Right lobe of liver (tissue), 6 donors: ENCODE data around the gene ADAMTS6. TPM values are rescaled to one million over a fixed set of nuclear protein-coding genes. Genes with fewer than 3 reads are reported as not detected.
"Not testable (repeated sequence)": the region's sequence is repeated elsewhere in the genome, so short reads cannot be mapped to it uniquely, and the experiment has no call there.

Experiments
- ATAC-seq, 4 donors: fragments of 200-7000 bp; cut with Tn5 transposase; one replicate each; pipeline ENCODE4 v1.9.1; 2020; ENCODE audit warnings: mild to moderate bottlenecking in 4 of 4, moderate library complexity in 4 of 4
- DNase-seq, 3 donors: peaks; one replicate each; pipeline ENCODE4 v3.0.0-alpha.2; 2020
- H3K27ac ChIP-seq, 3 donors: fragments of 200-600 bp; one replicate each; pipeline ENCODE4 v1.8.0; 2022
- H3K27me3 ChIP-seq, 2 donors: fragments of 200-600 bp; one replicate each; pipeline ENCODE4 v1.8.0; 2022
- H3K36me3 ChIP-seq, 4 donors: fragments of 200-600 bp; sonication (generic) in 1 of 4; one replicate each; pipeline versions ENCODE4 v1.5.1 to v1.8.0; 2017 to 2022; ENCODE audit warnings: control low read depth in 1 of 4
- H3K4me1 ChIP-seq, 4 donors: fragments of 200-600 bp; sonication (generic) in 1 of 4; one replicate each; pipeline versions ENCODE4 v1.5.1 to v1.8.0; 2017 to 2022; ENCODE audit warnings: control low read depth in 1 of 4
- H3K4me3 ChIP-seq, 3 donors: fragments of 200-600 bp; one replicate each; pipeline ENCODE4 v1.8.0; 2022
- H3K9me3 ChIP-seq, 4 donors: fragments of 200-600 bp; sonication (generic) in 1 of 4; one replicate each; pipeline versions ENCODE4 v1.5.1 to v1.8.0; 2017 to 2022; ENCODE audit warnings: control low read depth in 1 of 4
- CTCF ChIP-seq, 4 donors: fragments of 200-600 bp in 3 of 4; fragments of 450-650 bp in 1 of 4; IDR thresholded peaks; one replicate each; pipeline versions ENCODE4 v1.5.1 to v1.8.0; 2016 to 2022; ENCODE audit warnings: antibody characterized with exemption in 4 of 4, mild to moderate bottlenecking in 2 of 4
- POLR2A ChIP-seq: fragments of 450-650 bp; IDR thresholded peaks from one replicate; pipeline ENCODE4 v1.6.1; 2017; ENCODE audit warnings: antibody characterized with exemption, mild to moderate bottlenecking
- WGBS: methylation state at CpG from one replicate; pipeline ENCODE4 v1.1.6; 2018; ENCODE audit warnings: low coverage, low lambda C conversion rate; ENCODE audit not compliant: insufficient coverage; ENCODE audit errors: missing lambda C conversion rate; 5-methylcytosine and 5-hydroxymethylcytosine counted together
- intact Hi-C, 2 donors: fragments of 100-400 bp; cut with DNase I; formaldehyde crosslinking; loops; one replicate each; pipeline versions ENCODE4 v1.11.2 to v1.14.1; 2022
- total RNA-seq, 6 experiments: library from RNA; depleted of rRNA in 2 of 6; stranded (reverse); fragments of >200 nt in 2 of 6; fragmentation: NEBNext Ultra II Directional in 3 of 6; extraction: Animal tissue kit (Norgen Biotek cat#: 25700) in 3 of 6; gene quantifications; one replicate each; pipeline versions ENCODE4 v1.1.0 to v1.2.4, GENCODE V29; 2016 to 2023
- donor health status: DM: no; HTN: yes; CAD: no.
- donor health status: DM: no; HTN: no; CAD: no.
- donor health status: DM: no; HTN: no; CAD: no.
- donor health status: DM: no; HTN: yes; CAD: no.
- donor health status: DM: no; HTN: yes; CAD: no.

Gene ADAMTS6
- total RNA-seq, 6 experiments from 2014 or later: 0.17 to 0.56 (median 0.40) TPM

DNA sequence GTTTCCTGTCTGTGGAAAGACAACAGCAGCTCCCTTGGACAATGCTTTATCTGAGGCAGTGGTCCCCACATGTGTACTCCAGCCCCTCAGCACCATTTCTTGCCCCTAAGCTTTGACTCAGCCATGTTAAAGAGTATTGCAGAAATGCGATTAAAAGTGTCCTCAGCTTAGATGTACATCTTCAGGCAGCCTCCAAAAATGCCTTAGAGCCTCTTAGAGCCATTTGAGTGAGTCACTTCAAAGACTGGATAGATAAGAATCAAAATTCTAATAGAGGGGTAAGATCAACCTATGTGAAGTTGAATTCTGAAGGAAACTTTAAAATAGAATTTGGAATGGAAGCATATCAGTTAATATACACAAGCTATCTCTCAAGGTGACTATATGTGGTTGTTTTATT, 296.3 kb downstream of the ADAMTS6 start:
- TF ChIP-seq POLR2A (no peak), CTCF (IDR thresholded peaks at IDR 0.05) (no peak)
- Histone ChIP-seq H3K4me1 (no peaks in the 10 kb centered on the region), H3K27ac (no peak overlapping the region), H3K36me3 (no peaks in the 10 kb centered on the region), H3K27me3 (no peaks in the 10 kb centered on the region), H3K4me3 (no peak overlapping the region), H3K9me3 (no peaks in the 10 kb centered on the region)
- intact Hi-C loops: no loop called here
- DNase-seq (no peak), ATAC-seq (no peak)
- WGBS: 80% methylated on average over 1 of the region's 1 CpG

- H3K27me3 ChIP-seq: no peaks in the 10 kb centered on the region
- WGBS: 71% methylated on average over 5 of the region's 5 CpGs
- DNase-seq: no peak
- intact Hi-C loops: no loop called here
- no peaks in the 10 kb centered on the region for H3K9me3 ChIP-seq
- ATAC-seq: no peak
- H3K36me3 ChIP-seq: no peaks in the 10 kb centered on the region
- H3K4me3 ChIP-seq: no peak overlapping the region
- H3K4me1 ChIP-seq: no peaks in the 10 kb centered on the region
- H3K27ac ChIP-seq: no peak overlapping the region
- TF ChIP-seq POLR2A: no peak
- TF ChIP-seq CTCF (IDR thresholded peaks at IDR 0.05): no peak
Observed at GRCh38 chr5:65184780-65185179, 296.9 kb downstream of the ADAMTS6 start.

GRCh38 chr5:65174231-65174630, 307.5 kb downstream of the ADAMTS6 start:
- H3K9me3 ChIP-seq, H3K4me1 ChIP-seq, H3K36me3 ChIP-seq, H3K27ac ChIP-seq, ATAC-seq, H3K27me3 ChIP-seq, H3K4me3 ChIP-seq, intact Hi-C loops, DNase-seq: not testable (repeated sequence)
- 94% methylated on average over 9 of the region's 18 CpGs for WGBS

DNA sequence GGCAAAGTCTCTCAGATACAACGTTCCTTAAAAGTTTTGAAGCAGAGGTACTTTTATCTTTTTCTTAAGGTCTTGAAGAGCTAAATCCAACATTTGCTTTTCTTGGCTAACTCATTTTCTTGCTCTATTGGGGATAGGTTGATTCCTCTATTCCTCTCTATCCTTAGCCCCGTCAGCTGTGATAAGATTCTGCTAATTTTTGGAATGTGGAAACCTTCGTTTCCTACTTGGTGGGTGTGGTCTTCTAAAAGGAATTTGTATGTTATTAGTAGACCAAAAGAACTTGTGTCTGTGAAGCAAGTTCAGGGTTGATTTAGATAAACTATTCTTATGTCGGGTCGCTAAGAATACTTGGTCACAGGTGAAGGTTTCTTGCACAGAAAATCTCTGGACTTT, 308.6 kb downstream of the ADAMTS6 start:
- WGBS: 77% methylated on average over 5 of the region's 5 CpGs
- ATAC-seq: no peak

DNA sequence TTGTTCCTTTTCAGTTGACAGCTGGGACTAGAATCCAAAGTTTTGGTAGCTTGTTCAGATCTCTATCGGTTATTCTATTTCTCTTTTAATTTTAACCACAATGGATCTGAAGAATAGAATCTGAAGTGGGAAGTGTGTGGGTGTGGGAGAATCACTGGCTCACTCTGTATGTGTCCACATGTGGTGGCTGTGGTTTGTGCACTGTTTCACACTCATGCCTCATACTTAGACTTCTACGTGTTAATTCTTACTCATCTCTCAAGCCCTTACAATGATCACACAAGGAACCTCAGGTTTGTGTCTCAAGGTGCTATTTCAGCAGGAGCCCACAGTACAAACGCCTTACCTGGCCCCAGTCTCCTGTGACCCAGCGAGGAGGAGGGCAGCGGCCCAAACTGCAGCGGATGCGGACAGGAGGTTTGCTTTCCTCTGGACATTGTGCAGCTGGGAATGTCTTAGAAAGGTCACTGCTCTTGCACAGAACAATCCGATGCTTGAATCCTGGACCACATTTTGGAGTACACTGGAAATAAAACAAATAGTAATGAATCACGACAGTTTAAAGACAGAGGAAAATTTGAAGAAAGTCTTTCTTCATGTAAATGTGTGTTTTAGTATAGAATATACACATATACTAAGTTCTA, 309.1 kb downstream of the ADAMTS6 start:
- Histone ChIP-seq H3K36me3 (no peaks in the 10 kb centered on the region), H3K4me3 (no peak overlapping the region), H3K27ac (no peak overlapping the region), H3K9me3 (no peaks in the 10 kb centered on the region), H3K27me3 (no peaks in the 10 kb centered on the region), H3K4me1 (no peaks in the 10 kb centered on the region)
- no peak for ATAC-seq
- TF ChIP-seq POLR2A (no peak), CTCF (IDR thresholded peaks at IDR 0.05) (no peak)
- 66% methylated on average over 9 of the region's 9 CpGs for WGBS
- intact Hi-C loops: no loop called here
- DNase-seq: no peak

More for the DNA sequence above, 308.6 kb downstream of the ADAMTS6 start:
- DNase-seq: no peak
- no peak for TF ChIP-seq POLR2A
- TF ChIP-seq CTCF (IDR thresholded peaks at IDR 0.05): no peak
- no peaks in the 10 kb centered on the region for H3K27me3 ChIP-seq
- H3K4me3 ChIP-seq: no peak overlapping the region
- H3K9me3 ChIP-seq: no peaks in the 10 kb centered on the region
- no peaks in the 10 kb centered on the region for H3K4me1 ChIP-seq
- no peak overlapping the region for H3K27ac ChIP-seq
- intact Hi-C loops: no loop called here
- H3K36me3 ChIP-seq: no peaks in the 10 kb centered on the region
